22Rv1 (cell line): ENCODE data around the gene SUFU.

Experiments
- ZFX ChIP-seq: fragments of 450-650 bp; IDR thresholded peaks from 2 replicates; pipeline ENCODE4 v1.6.1; 2017; ENCODE audit warnings: antibody characterized with exemption, borderline replicate concordance
- TF ChIP-seq, protein P1 (sequence below): fragments of 450-650 bp; IDR thresholded peaks from 2 replicates; pipeline ENCODE4 v1.5.1; 2017; ENCODE audit warnings: mild to moderate bottlenecking

- TF ChIP-seq, protein P1, sequence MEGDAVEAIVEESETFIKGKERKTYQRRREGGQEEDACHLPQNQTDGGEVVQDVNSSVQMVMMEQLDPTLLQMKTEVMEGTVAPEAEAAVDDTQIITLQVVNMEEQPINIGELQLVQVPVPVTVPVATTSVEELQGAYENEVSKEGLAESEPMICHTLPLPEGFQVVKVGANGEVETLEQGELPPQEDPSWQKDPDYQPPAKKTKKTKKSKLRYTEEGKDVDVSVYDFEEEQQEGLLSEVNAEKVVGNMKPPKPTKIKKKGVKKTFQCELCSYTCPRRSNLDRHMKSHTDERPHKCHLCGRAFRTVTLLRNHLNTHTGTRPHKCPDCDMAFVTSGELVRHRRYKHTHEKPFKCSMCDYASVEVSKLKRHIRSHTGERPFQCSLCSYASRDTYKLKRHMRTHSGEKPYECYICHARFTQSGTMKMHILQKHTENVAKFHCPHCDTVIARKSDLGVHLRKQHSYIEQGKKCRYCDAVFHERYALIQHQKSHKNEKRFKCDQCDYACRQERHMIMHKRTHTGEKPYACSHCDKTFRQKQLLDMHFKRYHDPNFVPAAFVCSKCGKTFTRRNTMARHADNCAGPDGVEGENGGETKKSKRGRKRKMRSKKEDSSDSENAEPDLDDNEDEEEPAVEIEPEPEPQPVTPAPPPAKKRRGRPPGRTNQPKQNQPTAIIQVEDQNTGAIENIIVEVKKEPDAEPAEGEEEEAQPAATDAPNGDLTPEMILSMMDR: no peak
- TF ChIP-seq ZFX: no peak
These were observed 122.4 kb downstream of the SUFU start for GRCh38 chr10:102626026-102626685.
